ENCODE data around the gene NKX2-2. TPM values are rescaled to one million over a fixed set of nuclear protein-coding genes. Genes with fewer than 3 reads are reported as not detected.

The NKX2-2 gene
- total RNA-seq, 6 experiments from 2014 or later = 0.32 to 0.63 (median 0.44) TPM; not detected in 2

- H3K4me3 Mint-ChIP-seq = no peak overlapping the region
- no peak for DNase-seq
- H3K27me3 Mint-ChIP-seq (ENCODE audit: insufficient read depth) = peaks cover 62% of the 10 kb centered on the region
- H3K4me1 Mint-ChIP-seq (ENCODE audit: low read depth) = peaks cover 10% of the 10 kb centered on the region; the same call in 1 of the 2 replicates
- H3K36me3 Mint-ChIP-seq (ENCODE audit: low read depth) = no peaks in the 10 kb centered on the region
- H3K27ac Mint-ChIP-seq = no peak overlapping the region
- 0 out of 2 replicates have a peak, but pooled peaks cover 3% of the 10 kb centered on the region for H3K9me3 Mint-ChIP-seq
- TF ChIP-seq, protein P1, sequence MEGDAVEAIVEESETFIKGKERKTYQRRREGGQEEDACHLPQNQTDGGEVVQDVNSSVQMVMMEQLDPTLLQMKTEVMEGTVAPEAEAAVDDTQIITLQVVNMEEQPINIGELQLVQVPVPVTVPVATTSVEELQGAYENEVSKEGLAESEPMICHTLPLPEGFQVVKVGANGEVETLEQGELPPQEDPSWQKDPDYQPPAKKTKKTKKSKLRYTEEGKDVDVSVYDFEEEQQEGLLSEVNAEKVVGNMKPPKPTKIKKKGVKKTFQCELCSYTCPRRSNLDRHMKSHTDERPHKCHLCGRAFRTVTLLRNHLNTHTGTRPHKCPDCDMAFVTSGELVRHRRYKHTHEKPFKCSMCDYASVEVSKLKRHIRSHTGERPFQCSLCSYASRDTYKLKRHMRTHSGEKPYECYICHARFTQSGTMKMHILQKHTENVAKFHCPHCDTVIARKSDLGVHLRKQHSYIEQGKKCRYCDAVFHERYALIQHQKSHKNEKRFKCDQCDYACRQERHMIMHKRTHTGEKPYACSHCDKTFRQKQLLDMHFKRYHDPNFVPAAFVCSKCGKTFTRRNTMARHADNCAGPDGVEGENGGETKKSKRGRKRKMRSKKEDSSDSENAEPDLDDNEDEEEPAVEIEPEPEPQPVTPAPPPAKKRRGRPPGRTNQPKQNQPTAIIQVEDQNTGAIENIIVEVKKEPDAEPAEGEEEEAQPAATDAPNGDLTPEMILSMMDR (IDR thresholded peaks at IDR 0.05) = no peak
These were observed 8.0 kb upstream of the NKX2-2 start for GRCh38 chr20:21521596-21522480.

GRCh38 chr20:21520702-21521595 lies 7.1 kb upstream of the NKX2-2 start:
- TF ChIP-seq, protein P1 (IDR thresholded peaks at IDR 0.05) = no peak
- Mint-ChIP-seq H3K27ac (no peak overlapping the region), H3K36me3 (ENCODE audit: low read depth) (no peaks in the 10 kb centered on the region), H3K4me3 (peak overlapping the region; percentile 48), H3K9me3 (no peaks in the 10 kb centered on the region), H3K4me1 (ENCODE audit: low read depth) (peaks cover 14% of the 10 kb centered on the region), H3K27me3 (ENCODE audit: insufficient read depth) (peaks cover 71% of the 10 kb centered on the region)
- no peak for DNase-seq

- no peak overlapping the region for H3K27ac Mint-ChIP-seq
- H3K27me3 Mint-ChIP-seq (ENCODE audit: insufficient read depth) = peaks cover 74% of the 10 kb centered on the region
- no peaks in the 10 kb centered on the region for H3K9me3 Mint-ChIP-seq
- DNase-seq = no peak
- no peaks in the 10 kb centered on the region for H3K36me3 Mint-ChIP-seq (ENCODE audit: low read depth)
- H3K4me3 Mint-ChIP-seq = no peak overlapping the region
- TF ChIP-seq, protein P1 (IDR thresholded peaks at IDR 0.05) = no peak
- H3K4me1 Mint-ChIP-seq (ENCODE audit: low read depth) = peaks cover 19% of the 10 kb centered on the region
These were observed 5.3 kb upstream of the NKX2-2 start for GRCh38 chr20:21519136-21519584.

DNA sequence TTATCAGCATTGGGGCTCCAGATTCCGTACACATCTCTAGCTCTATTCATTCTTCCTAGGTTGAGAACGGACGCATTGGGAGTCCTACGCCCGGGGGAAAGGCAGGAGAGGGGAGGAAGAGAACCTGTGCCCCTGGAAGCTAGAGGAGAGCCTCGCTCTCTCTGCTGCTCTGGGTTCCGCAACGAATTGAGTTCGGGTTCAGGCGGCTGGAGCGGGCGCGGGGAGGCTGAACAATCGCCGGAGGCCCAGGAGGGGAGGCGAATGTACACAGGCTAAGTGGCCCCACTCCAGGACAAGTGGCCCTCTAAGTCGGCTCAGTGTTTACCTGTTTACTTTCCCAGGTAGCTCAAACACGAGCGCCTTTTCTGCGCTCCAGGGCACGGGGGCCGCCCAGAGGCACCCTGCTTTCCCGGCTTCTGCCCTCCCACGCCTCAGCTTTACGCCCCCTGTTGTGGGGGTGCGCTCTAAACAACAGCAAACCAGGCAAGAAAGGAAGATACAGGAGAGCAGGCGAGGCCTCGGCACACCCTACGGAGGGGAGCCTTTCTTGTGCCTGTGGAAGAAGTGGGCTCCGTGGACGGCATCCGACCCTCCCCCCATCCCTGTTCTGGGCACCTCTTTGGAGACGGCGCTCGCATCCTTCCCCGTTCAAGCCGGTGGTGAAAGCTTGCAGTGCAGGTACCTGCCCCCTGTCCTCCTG lies 4.6 kb upstream of the NKX2-2 start:
- Mint-ChIP-seq H3K4me1 (ENCODE audit: low read depth) (peaks cover 23% of the 10 kb centered on the region), H3K27me3 (ENCODE audit: insufficient read depth) (peaks cover 70% of the 10 kb centered on the region), H3K36me3 (ENCODE audit: low read depth) (no peaks in the 10 kb centered on the region), H3K27ac (no peak overlapping the region), H3K4me3 (no peak overlapping the region), H3K9me3 (no peaks in the 10 kb centered on the region)
- TF ChIP-seq, protein P1 (IDR thresholded peaks at IDR 0.05) = no peak
- no peak for DNase-seq

Data from HFFc6 (cell line).